Kidney (tissue), 14 donors: Measurements from ENCODE around the gene KCNMB2. TPM values are rescaled to one million over a fixed set of nuclear protein-coding genes. Genes with fewer than 3 reads are reported as not detected.

Source experiments
- DNase-seq, 5 donors: peaks; one replicate each; pipeline ENCODE4 v3.0.0-alpha.2; 2013 to 2020
- FAIRE-seq: peaks from 2 replicates; lab custom pipeline; 2012; peaks lifted over from hg19 to GRCh38; lab: Jason Lieb, UNC
- H3K27ac ChIP-seq, 2 donors: one replicate each; pipeline ENCODE4 v1.7.0; 2013; ENCODE audit warnings: low read depth in 2 of 2, low read length in 2 of 2, inconsistent platforms in 1 of 2
- H3K27me3 ChIP-seq: one replicate; pipeline ENCODE4 v1.7.1; 2013; ENCODE audit warnings: low read length, inconsistent platforms; ENCODE audit not compliant: control insufficient read depth, insufficient read depth
- H3K36me3 ChIP-seq, 3 donors: one replicate each; pipeline versions ENCODE4 v1.7.0 to v1.7.1; 2013; ENCODE audit warnings: low read length in 3 of 3, control low read depth in 1 of 3, inconsistent platforms in 1 of 3; ENCODE audit not compliant: insufficient read depth in 3 of 3, control insufficient read depth in 2 of 3
- H3K4me1 ChIP-seq, 3 donors: one replicate each; pipeline versions ENCODE4 v1.7.0 to v1.7.1; 2013; ENCODE audit warnings: low read length in 3 of 3, inconsistent platforms in 1 of 3, low read depth in 1 of 3; ENCODE audit not compliant: control insufficient read depth in 2 of 3, insufficient read depth in 2 of 3
- H3K4me3 ChIP-seq, 3 donors: one replicate each; pipeline versions ENCODE4 v1.7.0 to v1.8.1; 2013; ENCODE audit warnings: low read length in 3 of 3, control low read depth in 1 of 3, inconsistent platforms in 1 of 3
- H3K9ac ChIP-seq, 3 donors: one replicate each; pipeline versions ENCODE4 v1.7.0 to v1.7.1; 2013; ENCODE audit warnings: low read length in 3 of 3, control low read depth in 1 of 3, inconsistent platforms in 1 of 3
- H3K9me3 ChIP-seq, 3 donors: one replicate each; pipeline versions ENCODE4 v1.7.0 to v1.7.1; 2013; ENCODE audit warnings: low read length in 3 of 3, control low read depth in 1 of 3, inconsistent platforms in 1 of 3; ENCODE audit not compliant: control insufficient read depth in 2 of 3, insufficient read depth in 1 of 3
- CTCF ChIP-seq: IDR thresholded peaks from 3 replicates; pipeline ENCODE4 v1.5.1; 2012; ENCODE audit warnings: mild to moderate bottlenecking, moderate library complexity, borderline replicate concordance; ENCODE audit not compliant: insufficient read depth; ENCODE audit errors: extremely low read depth
- intact Hi-C: fragments of 100-400 bp; cut with DNase I; formaldehyde crosslinking; loops from one replicate; pipeline ENCODE4 v1.11.1; 2022
- polyA plus RNA-seq: library from polyadenylated mRNA; stranded (reverse); fragments of 350-450 nt; fragmentation: Illumina TruSeq; extraction: RNeasy Lipid Tissue Mini Kit (QIAGEN cat#74804); gene quantifications from one replicate; pipeline ENCODE4 v1.2.3, GENCODE V29; 2014; ENCODE audit warnings: low read depth, low replicate concordance; ENCODE audit not compliant: insufficient read depth
- total RNA-seq: library from RNA; stranded (reverse); fragmentation: NEBNext Ultra II Directional; extraction: Animal tissue kit (Norgen Biotek cat#: 25700); gene quantifications from one replicate; pipeline ENCODE4 v1.2.1, GENCODE V29; 2021
- donor health status: control.
- donor health status: control.
- donor health status: control.
- donor health status: control.
- donor health status: control.
- donor health status: DM: yes; HTN: yes; CAD: no.
- donor health status: Normal renal cell carcinoma (clear cell type).

Gene KCNMB2
- total and polyA plus RNA-seq, 2 donors from 2014 or later: 2.1 to 4.4 TPM

- H3K27ac ChIP-seq: no peak overlapping the region
- no peaks in the 10 kb centered on the region for H3K27me3 ChIP-seq
- intact Hi-C loops: no loop called here
- no peaks in the 10 kb centered on the region for H3K9me3 ChIP-seq
- no peak for TF ChIP-seq CTCF
- no peak overlapping the region for H3K9ac ChIP-seq
- H3K36me3 ChIP-seq: no peaks in the 10 kb centered on the region
- no peak overlapping the region for H3K4me3 ChIP-seq
- H3K4me1 ChIP-seq: no peaks in the 10 kb centered on the region
- DNase-seq: no peak
- FAIRE-seq: no peak
These were observed 286.5 kb downstream of the KCNMB2 start for GRCh38 chr3:178822722-178823121.

GRCh38 chr3:178823150-178823549 lies 286.9 kb downstream of the KCNMB2 start:
- Histone ChIP-seq H3K27ac (peak overlapping the region in 1 of 2 donors; percentile 23), H3K9me3 (no peaks in the 10 kb centered on the region), H3K9ac (no peak overlapping the region), H3K36me3 (no peaks in the 10 kb centered on the region), H3K4me1 (no peaks in the 10 kb centered on the region), H3K27me3 (no peaks in the 10 kb centered on the region), H3K4me3 (no peak overlapping the region)
- no peak for TF ChIP-seq CTCF
- DNase-seq (no peak), FAIRE-seq (no peak)
- intact Hi-C loops: no loop called here

GRCh38 chr3:178823591-178824246 lies 287.5 kb downstream of the KCNMB2 start:
- no peak overlapping the region for H3K9ac ChIP-seq
- no peaks in the 10 kb centered on the region for H3K4me1 ChIP-seq
- intact Hi-C loops: no loop called here
- FAIRE-seq: no peak
- H3K4me3 ChIP-seq: no peak overlapping the region
- no peaks in the 10 kb centered on the region for H3K36me3 ChIP-seq
- peak in 2 of 5 donors; percentile 39 to 63 for DNase-seq
- no peaks in the 10 kb centered on the region for H3K27me3 ChIP-seq
- peak overlapping the region in 1 of 2 donors; percentile 23 for H3K27ac ChIP-seq
- H3K9me3 ChIP-seq: no peaks in the 10 kb centered on the region
- TF ChIP-seq CTCF: no peak
